A549 (cell line): ENCODE data around the gene CUL3. TPM values are rescaled to one million over a fixed set of nuclear protein-coding genes. Genes with fewer than 3 reads are reported as not detected.
"Not testable (repeated sequence)": the region's sequence is repeated elsewhere in the genome, so short reads cannot be mapped to it uniquely, and the experiment has no call there.

Experiments
- ATAC-seq, 2 experiments: fragments of 200-7000 bp in 1 of 2; fragments of >200 bp in 1 of 2; cut with Nextera tagmentation in 1 of 2; cut with Tn5 transposase in 1 of 2; 3 replicates each; pipeline versions ENCODE4 v1.8.0 to v1.9.1; 2018 to 2020; ENCODE audit warnings: mild to moderate bottlenecking in 1 of 2, moderate library complexity in 1 of 2
- CTCF ChIA-PET: fragments of 300-600 bp; sonication (Branson Sonifier 250); formaldehyde crosslinking; extraction: SDS; loops from one replicate; lab custom pipeline; 2021; ENCODE audit warnings: antibody characterized with exemption, inconsistent platforms; lab: Yijun Ruan, JAX
- POLR2A ChIA-PET: fragments of 350-600 bp; formaldehyde crosslinking; extraction: SDS; loops from one replicate; lab custom pipeline; 2021; ENCODE audit warnings: antibody characterized with exemption, inconsistent platforms; lab: Yijun Ruan, JAX
- DNase-seq, 2 experiments: peaks; one replicate each; pipeline versions ENCODE4 v3.0.0 to v3.0.0-alpha.2; 2011 to 2016; ENCODE audit warnings: low read depth in 1 of 2, low spot score in 1 of 2
- FAIRE-seq: peaks from 2 replicates; lab custom pipeline; 2011; peaks lifted over from hg19 to GRCh38; lab: Jason Lieb, UNC
- H3K27ac ChIP-seq, 2 experiments: fragments of >200 bp; sonication (Bioruptor Twin); formaldehyde crosslinking; 3 replicates each; pipeline ENCODE4 v1.5.1; 2016 to 2017
- H3K4me1 ChIP-seq: fragments of >200 bp; sonication (Bioruptor Twin); formaldehyde crosslinking; 3 replicates; pipeline ENCODE4 v1.6.1; 2016
- H3K4me2 ChIP-seq: fragments of >200 bp; sonication (Bioruptor Twin); formaldehyde crosslinking; 3 replicates; pipeline ENCODE4 v1.6.1; 2016
- H3K4me3 ChIP-seq: fragments of >200 bp; sonication (Bioruptor Twin); formaldehyde crosslinking; 3 replicates; pipeline ENCODE4 v1.5.1; 2016
- H3K9me3 ChIP-seq: fragments of >200 bp; sonication (Bioruptor Twin); formaldehyde crosslinking; 3 replicates; pipeline ENCODE4 v1.6.1; 2016
- CBX2 ChIP-seq: fragments of 200-600 bp; sonication (generic); IDR thresholded peaks from 2 replicates; pipeline ENCODE4 v1.6.1; 2016; ENCODE audit warnings: low read depth, mild to moderate bottlenecking, borderline replicate concordance
- CBX8 ChIP-seq: fragments of 200-600 bp; sonication (generic); IDR thresholded peaks from 2 replicates; pipeline ENCODE4 v1.6.1; 2016
- CEBPB ChIP-seq, 2 experiments: fragments of >200 bp in 1 of 2; sonication (Bioruptor Twin) in 1 of 2; formaldehyde crosslinking in 1 of 2; IDR thresholded peaks; 2 replicates each; pipeline ENCODE4 v1.6.1; 2012 to 2016
- CHD4 ChIP-seq: fragments of 200-600 bp; sonication (generic); IDR thresholded peaks from 2 replicates; pipeline ENCODE4 v1.6.1; 2016; ENCODE audit warnings: antibody characterized with exemption, mild to moderate bottlenecking, borderline replicate concordance
- EHMT2 ChIP-seq: fragments of 200-600 bp; sonication (generic); IDR thresholded peaks from 2 replicates; pipeline ENCODE4 v1.6.1; 2016; ENCODE audit warnings: antibody characterized with exemption, low read depth, mild to moderate bottlenecking, moderate library complexity
- EP300 ChIP-seq, 2 experiments: fragments of >200 bp; sonication (Bioruptor Twin); formaldehyde crosslinking; IDR thresholded peaks; 2 replicates in 1 of 2; 3 replicates in 1 of 2; pipeline ENCODE4 v1.6.1; 2016 to 2017
- FOSB ChIP-seq: fragments of 250-450 bp; sonication (Bioruptor Pico); IDR thresholded peaks from 2 replicates; pipeline ENCODE4 v1.5.0; 2020; ENCODE audit warnings: mild to moderate bottlenecking, moderate library complexity
- GATA3 ChIP-seq: IDR thresholded peaks from 2 replicates; pipeline ENCODE4 v1.6.1; 2012; ENCODE audit warnings: borderline replicate concordance
- HOXA7 ChIP-seq: fragments of 250-450 bp; sonication (Bioruptor Pico); IDR thresholded peaks from 2 replicates; pipeline ENCODE4 v1.5.0; 2020; ENCODE audit warnings: mild to moderate bottlenecking, moderate library complexity
- HOXB13 ChIP-seq: fragments of 250-450 bp; sonication (Bioruptor Pico); IDR thresholded peaks from 2 replicates; pipeline ENCODE4 v1.5.0; 2020; ENCODE audit warnings: low read depth, mild to moderate bottlenecking, moderate library complexity
- HOXB5 ChIP-seq: fragments of 250-450 bp; sonication (Bioruptor Pico); IDR thresholded peaks from 2 replicates; pipeline ENCODE4 v1.5.0; 2020; ENCODE audit warnings: mild to moderate bottlenecking, moderate library complexity
- MAFK ChIP-seq: fragments of 450-650 bp; IDR thresholded peaks from 2 replicates; pipeline ENCODE4 v1.6.1; 2014; ENCODE audit not compliant: partially characterized antibody
- MAZ ChIP-seq: fragments of 150-350 bp; IDR thresholded peaks from 2 replicates; pipeline ENCODE4 v1.6.1; 2014; ENCODE audit warnings: antibody characterized with exemption, low read depth, low read length, borderline replicate concordance
- NPAS2 ChIP-seq: fragments of 250-450 bp; sonication (Bioruptor Pico); IDR thresholded peaks from 2 replicates; pipeline ENCODE4 v1.8.0; 2022; ENCODE audit warnings: mild to moderate bottlenecking, moderate library complexity, borderline replicate concordance
- NR3C1 ChIP-seq: fragments of >200 bp; sonication (Bioruptor Twin); formaldehyde crosslinking; IDR thresholded peaks from 3 replicates; pipeline ENCODE4 v1.6.1; 2017
- RAD21 ChIP-seq, 2 experiments: fragments of >200 bp in 1 of 2; sonication (Bioruptor Twin) in 1 of 2; formaldehyde crosslinking in 1 of 2; IDR thresholded peaks in 1 of 2; conservative IDR thresholded peaks in 1 of 2; 2 replicates in 1 of 2; 3 replicates in 1 of 2; pipeline ENCODE4 v1.6.1; 2012 to 2018; ENCODE audit warnings: inconsistent platforms in 1 of 2
- RCOR1 ChIP-seq: fragments of 150-350 bp; IDR thresholded peaks from 2 replicates; pipeline ENCODE4 v1.6.1; 2014; ENCODE audit warnings: antibody characterized with exemption, low read length, low read depth
- REST ChIP-seq: fragments of 200-600 bp; sonication (generic); IDR thresholded peaks from 2 replicates; pipeline ENCODE4 v1.6.1; 2016; ENCODE audit warnings: antibody characterized with exemption, mild to moderate bottlenecking, moderate library complexity
- RNF2 ChIP-seq: fragments of 200-600 bp; sonication (generic); IDR thresholded peaks from 2 replicates; pipeline ENCODE4 v1.6.1; 2016; ENCODE audit warnings: low read depth, mild to moderate bottlenecking, antibody characterized with exemption, moderate library complexity, borderline replicate concordance
- SMC3 ChIP-seq: fragments of >200 bp; sonication (Bioruptor Twin); formaldehyde crosslinking; IDR thresholded peaks from 3 replicates; pipeline ENCODE4 v1.6.1; 2018; ENCODE audit warnings: inconsistent platforms
- USF2 ChIP-seq: fragments of 450-650 bp; IDR thresholded peaks from 2 replicates; pipeline ENCODE4 v1.6.1; 2014; ENCODE audit warnings: antibody characterized with exemption
- ZFP36 ChIP-seq: fragments of 450-650 bp; IDR thresholded peaks from 2 replicates; pipeline ENCODE4 v1.6.1; 2014; ENCODE audit warnings: borderline replicate concordance; ENCODE audit not compliant: partially characterized antibody
- ZNF302 ChIP-seq: fragments of 250-450 bp; sonication (Bioruptor Pico); IDR thresholded peaks from 2 replicates; pipeline ENCODE4 v1.9.0; 2021; ENCODE audit warnings: inconsistent platforms, mild to moderate bottlenecking, moderate library complexity
- WGBS: methylation state at CpG from one replicate; pipeline ENCODE4 v1.1.6; 2017; ENCODE audit errors: missing lambda C conversion rate; 5-methylcytosine and 5-hydroxymethylcytosine counted together
- polyA plus RNA-seq, 4 experiments: library from polyadenylated mRNA; depleted of rRNA in 3 of 4; stranded (reverse); fragments of >200 nt; fragmentation: RNase III in 1 of 4; extraction: RNeasy Plus Mini Kit Qiagen cat#74134 plus additional on column Dnase treatment in 1 of 4; gene quantifications; 2 replicates in 3 of 4; 3 replicates in 1 of 4; pipeline ENCODE4 v1.2.3, GENCODE V29; 2011 to 2017

Gene CUL3
- polyA plus RNA-seq, 2 of the 4 experiments (the other 2 are of a cell fraction), result 70.5 to 73.9 TPM

- TF ChIP-seq USF2 (no peak), CBX8 (no peak), EP300 (IDR thresholded peaks at IDR 0.05) (no peak), MAZ (no peak), HOXA7 (no peak), REST (no peak), CBX2 (no peak), RNF2 (no peak), RCOR1 (no peak), EHMT2 (no peak), ZFP36 (no peak), HOXB5 (CRISPR knock-in tag) (no peak), SMC3 (no peak), FOSB (CRISPR knock-in tag) (no peak), NPAS2 (CRISPR knock-in tag) (no peak), HOXB13 (no peak), GATA3 (no peak)
- TF ChIP-seq, all 56 proteins: peak for 0
- no peak for ATAC-seq
- H3K9me3 ChIP-seq, result no peaks in the 10 kb centered on the region
- no peak overlapping the region for H3K4me3 ChIP-seq
- DNase-seq, result no peak
- WGBS, result 87% methylated on average over 5 of the region's 5 CpGs
- CTCF ChIA-PET, result interaction anchor here (0.6 to 1.2 kb wide), 2 partner anchors 37 to 1546 kb away, joined by 3 to 5 read pairs; no protein-coding TSS in a partner anchor
- H3K4me2 ChIP-seq, result no peak overlapping the region
- no peak for FAIRE-seq
- POLR2A ChIA-PET, result no interaction called here
- H3K4me1 ChIP-seq, result peaks cover 10% of the 10 kb centered on the region
- H3K27ac ChIP-seq, result no peak overlapping the region
Measured at GRCh38 chr2:224612578-224612977, 27.4 kb upstream of the CUL3 start.

GRCh38 chr2:224611938-224612337, 26.8 kb upstream of the CUL3 start:
- H3K4me2 ChIP-seq, result no peak overlapping the region
- ChIA-PET CTCF (interaction anchor here (1.2 kb wide), 1 partner anchor 38 kb away, joined by 5 read pairs; no protein-coding TSS in a partner anchor), POLR2A (no interaction called here)
- 64% methylated on average over 3 of the region's 3 CpGs for WGBS
- FAIRE-seq, result no peak
- H3K27ac ChIP-seq, result no peak overlapping the region
- TF ChIP-seq ZNF302 (CRISPR knock-in tag), result no peak
- peak in 1 of 2 experiments; percentile 21; a peak in 1 of 5 replicates for TF ChIP-seq RAD21 (conservative IDR thresholded peaks at IDR 0.05 in 1 of 2, IDR thresholded peaks at IDR 0.05 in 1 of 2)
- no peak for TF ChIP-seq GATA3
- TF ChIP-seq CEBPB (IDR thresholded peaks at IDR 0.05), result no peak
- ATAC-seq, result no peak
- no peak for DNase-seq
- H3K4me3 ChIP-seq, result no peak overlapping the region
- H3K4me1 ChIP-seq, result peaks cover 11% of the 10 kb centered on the region
- H3K9me3 ChIP-seq, result no peaks in the 10 kb centered on the region

GRCh38 chr2:224608104-224608503, 22.9 kb upstream of the CUL3 start:
- POLR2A ChIA-PET, result interaction anchor here (1.1 kb wide), 1 partner anchor 22 kb away, joined by 3 read pairs; no protein-coding TSS in a partner anchor
- no peak overlapping the region for H3K4me3 ChIP-seq
- H3K4me2 ChIP-seq, result peak overlapping the region; percentile 38
- 6% methylated on average over 3 of the region's 3 CpGs for WGBS
- H3K9me3 ChIP-seq, result no peaks in the 10 kb centered on the region
- TF ChIP-seq MAFK, result no peak
- TF ChIP-seq CHD4, result no peak
- no peak for TF ChIP-seq EHMT2
- peak in 1 of 2 experiments; percentile 24; a peak in 1 of 4 replicates for TF ChIP-seq CEBPB (IDR thresholded peaks at IDR 0.05)
- no peak for TF ChIP-seq NR3C1
- TF ChIP-seq GATA3, result peak; percentile 83
- TF ChIP-seq ZFP36, result peak; percentile 13
- TF ChIP-seq, all 56 proteins: peak for 3
- H3K27ac ChIP-seq, result no peak overlapping the region
- CTCF ChIA-PET, result interaction anchor here (2.2 kb wide), 1 partner anchor 43 kb away, joined by 7 read pairs; no protein-coding TSS in a partner anchor
- DNase-seq, result peak in 1 of 2 experiments; percentile 64
- FAIRE-seq, result no peak
- ATAC-seq, result peak in 1 of 2 experiments; percentile 77; a peak in 3 of 6 replicates
- H3K4me1 ChIP-seq, result peaks cover 11% of the 10 kb centered on the region

- DNase-seq, POLR2A ChIA-PET, H3K4me2 ChIP-seq, H3K9me3 ChIP-seq, H3K4me3 ChIP-seq, H3K27ac ChIP-seq, ATAC-seq, FAIRE-seq, CTCF ChIA-PET: not testable (repeated sequence)
- H3K4me1 ChIP-seq, result peaks cover 11% of the 10 kb centered on the region
- WGBS, result 94% methylated on average over 24 of the region's 42 CpGs
Measured at GRCh38 chr2:224603746-224604500, 18.8 kb upstream of the CUL3 start.
